Neutrophil (primary cell): ENCODE results near the gene ATG101.

Experiments
- H3K27ac ChIP-seq: fragments of 200-600 bp; sonication (generic); 2 replicates; pipeline ENCODE4 v1.5.1; 2016; ENCODE audit warnings: mild to moderate bottlenecking, moderate library complexity
- H3K27me3 ChIP-seq: fragments of 200-600 bp; sonication (generic); 2 replicates; pipeline ENCODE4 v1.6.0; 2016; ENCODE audit warnings: mild to moderate bottlenecking
- H3K36me3 ChIP-seq: fragments of 200-600 bp; sonication (generic); 2 replicates; pipeline ENCODE4 v1.5.1; 2017
- H3K4me1 ChIP-seq, 2 experiments: fragments of 200-600 bp in 1 of 2; sonication (generic) in 1 of 2; 1 replicate in 1 of 2; 2 replicates in 1 of 2; pipeline versions ENCODE4 v1.5.1 to v1.6.1; 2013 to 2016; ENCODE audit warnings: low read depth in 1 of 2, low read length in 1 of 2, mild to moderate bottlenecking in 1 of 2, moderate library complexity in 1 of 2; ENCODE audit not compliant: control insufficient read depth in 1 of 2, insufficient read depth in 1 of 2
- H3K4me3 ChIP-seq, 2 experiments: fragments of 200-600 bp in 1 of 2; sonication (generic) in 1 of 2; 1 replicate in 1 of 2; 2 replicates in 1 of 2; pipeline ENCODE4 v1.5.1; 2013 to 2016; ENCODE audit warnings: low read depth in 1 of 2, low read length in 1 of 2, mild to moderate bottlenecking in 1 of 2, moderate library complexity in 1 of 2
- H3K9me3 ChIP-seq: fragments of 200-600 bp; sonication (generic); 2 replicates; pipeline ENCODE4 v1.5.1; 2016
- TF ChIP-seq, protein P1 (sequence below): fragments of 200-600 bp; sonication (generic); IDR thresholded peaks from 2 replicates; pipeline ENCODE4 v1.5.1; 2016; ENCODE audit warnings: antibody characterized with exemption

Gene ATG101

DNA sequence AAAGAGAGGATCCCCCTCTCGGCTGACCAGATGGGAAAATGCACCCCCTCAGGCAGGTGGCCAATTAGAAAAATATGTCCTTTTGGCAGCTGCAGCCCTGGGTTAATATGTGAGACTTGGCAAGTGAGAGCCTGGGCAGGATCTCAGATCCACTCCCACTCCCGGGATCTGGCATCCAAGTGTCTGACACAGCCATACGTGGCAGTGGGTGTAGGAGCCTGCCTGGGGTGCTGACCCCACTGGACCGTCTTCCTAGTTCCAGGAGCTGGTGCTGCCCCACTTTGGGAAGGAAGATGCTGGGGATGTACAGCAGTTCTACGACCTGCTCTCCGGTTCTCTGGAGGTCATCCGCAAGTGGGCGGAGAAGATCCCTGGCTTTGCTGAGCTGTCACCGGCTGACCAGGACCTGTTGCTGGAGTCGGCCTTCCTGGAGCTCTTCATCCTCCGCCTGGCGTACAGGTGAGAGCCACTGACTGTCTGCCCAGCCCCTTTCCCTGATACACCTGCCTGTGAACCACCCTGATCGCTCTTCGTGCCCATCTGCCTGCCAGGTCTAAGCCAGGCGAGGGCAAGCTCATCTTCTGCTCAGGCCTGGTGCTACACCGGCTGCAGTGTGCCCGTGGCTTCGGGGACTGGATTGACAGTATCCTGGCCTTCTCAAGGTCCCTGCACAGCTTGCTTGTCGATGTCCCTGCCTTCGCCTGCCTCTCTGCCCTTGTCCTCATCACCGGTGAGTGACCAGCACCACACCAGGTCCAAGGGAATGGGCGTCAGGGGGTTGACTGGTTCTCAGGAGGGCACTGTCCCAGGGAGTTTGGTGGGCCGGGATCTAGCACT lies 12.8 kb upstream of the ATG101 start:
- no peaks in the 10 kb centered on the region for H3K36me3 ChIP-seq
- H3K27me3 ChIP-seq = peaks cover 23% of the 10 kb centered on the region
- TF ChIP-seq, protein P1, sequence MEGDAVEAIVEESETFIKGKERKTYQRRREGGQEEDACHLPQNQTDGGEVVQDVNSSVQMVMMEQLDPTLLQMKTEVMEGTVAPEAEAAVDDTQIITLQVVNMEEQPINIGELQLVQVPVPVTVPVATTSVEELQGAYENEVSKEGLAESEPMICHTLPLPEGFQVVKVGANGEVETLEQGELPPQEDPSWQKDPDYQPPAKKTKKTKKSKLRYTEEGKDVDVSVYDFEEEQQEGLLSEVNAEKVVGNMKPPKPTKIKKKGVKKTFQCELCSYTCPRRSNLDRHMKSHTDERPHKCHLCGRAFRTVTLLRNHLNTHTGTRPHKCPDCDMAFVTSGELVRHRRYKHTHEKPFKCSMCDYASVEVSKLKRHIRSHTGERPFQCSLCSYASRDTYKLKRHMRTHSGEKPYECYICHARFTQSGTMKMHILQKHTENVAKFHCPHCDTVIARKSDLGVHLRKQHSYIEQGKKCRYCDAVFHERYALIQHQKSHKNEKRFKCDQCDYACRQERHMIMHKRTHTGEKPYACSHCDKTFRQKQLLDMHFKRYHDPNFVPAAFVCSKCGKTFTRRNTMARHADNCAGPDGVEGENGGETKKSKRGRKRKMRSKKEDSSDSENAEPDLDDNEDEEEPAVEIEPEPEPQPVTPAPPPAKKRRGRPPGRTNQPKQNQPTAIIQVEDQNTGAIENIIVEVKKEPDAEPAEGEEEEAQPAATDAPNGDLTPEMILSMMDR = no peak
- H3K4me1 ChIP-seq = no peaks in the 10 kb centered on the region
- no peak overlapping the region for H3K27ac ChIP-seq
- no peak overlapping the region for H3K4me3 ChIP-seq
- no peaks in the 10 kb centered on the region for H3K9me3 ChIP-seq

DNA sequence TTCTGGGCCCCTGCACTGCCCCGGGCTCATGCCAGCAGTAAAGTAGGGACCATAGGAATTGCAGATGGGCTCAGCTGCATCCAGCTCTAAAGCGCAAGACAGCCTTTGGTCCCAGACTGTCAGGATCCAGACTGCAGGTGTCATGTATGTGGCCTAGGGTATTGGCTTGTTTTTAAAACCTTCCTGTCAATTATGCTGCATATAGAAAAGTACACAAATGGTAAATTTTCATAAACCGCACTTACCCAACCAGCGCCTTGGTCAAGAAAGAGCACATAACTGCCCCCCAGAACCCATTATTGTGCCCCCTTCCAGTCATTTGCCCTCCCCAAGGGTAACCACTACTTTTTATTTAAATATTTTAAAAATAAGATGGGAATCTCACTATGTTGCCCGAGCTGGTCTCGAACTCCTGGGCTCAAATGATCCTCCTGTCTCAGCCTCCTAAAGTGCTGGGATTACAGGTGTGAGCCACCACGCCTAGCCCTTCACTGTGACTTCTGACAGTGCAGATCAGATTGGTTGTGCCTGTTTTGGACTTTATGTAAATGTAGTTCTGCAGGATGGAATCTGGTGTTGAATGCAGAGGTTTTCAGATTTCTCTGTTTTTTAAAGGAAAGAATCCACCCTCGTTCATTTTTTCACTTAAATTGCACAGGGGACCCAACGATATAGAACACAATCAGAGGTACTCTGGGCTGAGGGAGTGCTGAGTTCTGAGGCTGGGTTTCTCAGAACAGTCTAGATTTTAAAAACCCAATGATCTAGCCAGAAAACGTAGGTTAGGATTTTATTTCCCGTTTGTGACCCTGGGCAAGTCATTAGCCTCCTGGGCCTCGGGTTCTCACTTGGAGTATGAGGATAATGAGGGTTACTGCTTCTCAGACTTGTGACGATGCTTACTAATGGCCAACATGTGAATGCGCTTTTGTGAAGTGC lies 11.9 kb upstream of the ATG101 start:
- Histone ChIP-seq H3K4me1 (no peaks in the 10 kb centered on the region), H3K36me3 (no peaks in the 10 kb centered on the region), H3K27ac (no peak overlapping the region), H3K4me3 (no peak overlapping the region), H3K9me3 (no peaks in the 10 kb centered on the region), H3K27me3 (peaks cover 14% of the 10 kb centered on the region)
- TF ChIP-seq, protein P1 = no peak

DNA sequence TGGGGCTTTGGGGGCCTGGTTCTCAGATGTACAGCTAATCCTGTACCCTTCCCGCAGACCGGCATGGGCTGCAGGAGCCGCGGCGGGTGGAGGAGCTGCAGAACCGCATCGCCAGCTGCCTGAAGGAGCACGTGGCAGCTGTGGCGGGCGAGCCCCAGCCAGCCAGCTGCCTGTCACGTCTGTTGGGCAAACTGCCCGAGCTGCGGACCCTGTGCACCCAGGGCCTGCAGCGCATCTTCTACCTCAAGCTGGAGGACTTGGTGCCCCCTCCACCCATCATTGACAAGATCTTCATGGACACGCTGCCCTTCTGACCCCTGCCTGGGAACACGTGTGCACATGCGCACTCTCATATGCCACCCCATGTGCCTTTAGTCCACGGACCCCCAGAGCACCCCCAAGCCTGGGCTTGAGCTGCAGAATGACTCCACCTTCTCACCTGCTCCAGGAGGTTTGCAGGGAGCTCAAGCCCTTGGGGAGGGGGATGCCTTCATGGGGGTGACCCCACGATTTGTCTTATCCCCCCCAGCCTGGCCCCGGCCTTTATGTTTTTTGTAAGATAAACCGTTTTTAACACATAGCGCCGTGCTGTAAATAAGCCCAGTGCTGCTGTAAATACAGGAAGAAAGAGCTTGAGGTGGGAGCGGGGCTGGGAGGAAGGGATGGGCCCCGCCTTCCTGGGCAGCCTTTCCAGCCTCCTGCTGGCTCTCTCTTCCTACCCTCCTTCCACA lies 11.0 kb upstream of the ATG101 start:
- H3K36me3 ChIP-seq = no peaks in the 10 kb centered on the region
- no peaks in the 10 kb centered on the region for H3K9me3 ChIP-seq
- no peaks in the 10 kb centered on the region for H3K4me1 ChIP-seq
- no peak overlapping the region for H3K4me3 ChIP-seq
- H3K27me3 ChIP-seq = peaks cover 7% of the 10 kb centered on the region
- TF ChIP-seq, protein P1 = no peak
- no peak overlapping the region for H3K27ac ChIP-seq

DNA sequence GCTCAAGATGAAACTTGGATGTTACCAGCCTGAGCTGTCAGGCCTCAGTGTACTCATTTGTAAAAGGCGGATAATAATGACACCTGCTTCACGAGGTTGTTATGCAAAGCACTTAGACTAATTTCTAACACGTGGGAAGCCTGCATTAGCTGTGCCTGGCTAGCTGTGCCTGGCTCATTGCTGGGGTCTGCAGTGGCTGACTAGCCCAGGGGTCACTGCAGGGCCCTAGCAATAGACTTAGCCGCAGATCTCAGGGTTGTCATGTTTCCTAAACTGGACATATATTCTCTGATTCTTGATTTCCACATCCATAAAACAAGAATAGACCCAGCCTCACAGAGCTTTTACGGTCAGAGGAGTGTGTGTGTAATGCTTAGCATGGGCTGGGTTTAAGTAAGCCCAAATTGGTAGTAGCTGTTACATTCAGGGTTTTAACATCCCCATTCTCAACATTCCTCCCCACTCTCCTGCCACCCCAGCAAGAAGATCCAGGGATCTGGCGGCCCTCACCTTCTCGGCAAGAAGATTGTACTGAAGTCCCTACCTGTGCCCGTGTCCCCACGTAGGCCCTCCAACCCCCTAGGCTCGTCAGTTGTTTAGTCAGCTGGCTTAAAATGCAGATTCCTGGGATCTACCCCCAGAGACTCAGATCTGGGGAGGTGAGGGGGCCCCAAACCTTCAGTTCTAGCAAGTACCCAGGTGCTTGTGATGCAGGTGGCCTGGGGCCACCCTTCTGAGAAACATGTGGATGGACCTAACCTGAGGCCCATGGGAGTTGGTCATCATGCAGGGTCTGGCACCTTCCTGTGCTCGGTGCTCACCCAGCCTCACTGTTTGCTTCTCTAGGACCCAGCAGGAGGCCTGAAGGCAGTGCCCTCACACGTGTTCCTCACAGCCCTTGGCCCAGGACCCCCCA lies 9.9 kb upstream of the ATG101 start:
- Histone ChIP-seq H3K4me1 (no peaks in the 10 kb centered on the region), H3K9me3 (no peaks in the 10 kb centered on the region), H3K27ac (no peak overlapping the region), H3K36me3 (no peaks in the 10 kb centered on the region), H3K4me3 (no peak overlapping the region), H3K27me3 (peaks cover 10% of the 10 kb centered on the region)
- TF ChIP-seq, protein P1 = no peak
